Vein endothelial cell (primary cell): ENCODE results near the gene PON1. TPM values are rescaled to one million over a fixed set of nuclear protein-coding genes. Genes with fewer than 3 reads are reported as not detected.

Experiments used
- small RNA-seq: library from RNA; depleted of rRNA; stranded (forward); fragments of <200 nt; gene quantifications from one replicate; pipeline ENCODE3, GENCODE V24; 2012
- total RNA-seq: library from RNA; depleted of rRNA; stranded (reverse); fragments of >200 nt; gene quantifications from 2 replicates; pipeline ENCODE4 v1.2.3, GENCODE V29; 2012

Gene PON1
- not detected in 2 replicates for total RNA-seq

GRCh38 chr7:95324431-95324830 is at the start of gene PON1:
PON1 (minus strand) TSS chr7:95324532; CDS start chr7:95324475, 57 bp downstream.

Small RNA genes lying within 50 kb of the gene (small RNA-seq; reads per million reads assigned to genes)
- not detected for gene AC004022.2

Other genes starting within 250 kb of the PON1 start
- gene PON3, start 71.8 kb upstream of the PON1 start, total RNA-seq = 0.19 and 0.65 TPM in 2 replicates
- 163 and 169 TPM in 2 replicates for gene PON2, start 110.5 kb upstream of the PON1 start, total RNA-seq
- not detected in 2 replicates for gene ASB4, start 161.4 kb upstream of the PON1 start, total RNA-seq